Kidney (tissue), 14 donors: Measurements from ENCODE around the gene NOXO1. TPM values are rescaled to one million over a fixed set of nuclear protein-coding genes. Genes with fewer than 3 reads are reported as not detected.

Experiments used
- DNase-seq, 5 donors: peaks; one replicate each; pipeline ENCODE4 v3.0.0-alpha.2; 2013 to 2020
- FAIRE-seq: peaks from 2 replicates; lab custom pipeline; 2012; peaks lifted over from hg19 to GRCh38; lab: Jason Lieb, UNC
- H3K27ac ChIP-seq, 2 donors: one replicate each; pipeline ENCODE4 v1.7.0; 2013; ENCODE audit warnings: low read depth in 2 of 2, low read length in 2 of 2, inconsistent platforms in 1 of 2
- H3K27me3 ChIP-seq: one replicate; pipeline ENCODE4 v1.7.1; 2013; ENCODE audit warnings: low read length, inconsistent platforms; ENCODE audit not compliant: control insufficient read depth, insufficient read depth
- H3K36me3 ChIP-seq, 3 donors: one replicate each; pipeline versions ENCODE4 v1.7.0 to v1.7.1; 2013; ENCODE audit warnings: low read length in 3 of 3, control low read depth in 1 of 3, inconsistent platforms in 1 of 3; ENCODE audit not compliant: insufficient read depth in 3 of 3, control insufficient read depth in 2 of 3
- H3K4me1 ChIP-seq, 3 donors: one replicate each; pipeline versions ENCODE4 v1.7.0 to v1.7.1; 2013; ENCODE audit warnings: low read length in 3 of 3, inconsistent platforms in 1 of 3, low read depth in 1 of 3; ENCODE audit not compliant: control insufficient read depth in 2 of 3, insufficient read depth in 2 of 3
- H3K4me3 ChIP-seq, 3 donors: one replicate each; pipeline versions ENCODE4 v1.7.0 to v1.8.1; 2013; ENCODE audit warnings: low read length in 3 of 3, control low read depth in 1 of 3, inconsistent platforms in 1 of 3
- H3K9ac ChIP-seq, 3 donors: one replicate each; pipeline versions ENCODE4 v1.7.0 to v1.7.1; 2013; ENCODE audit warnings: low read length in 3 of 3, control low read depth in 1 of 3, inconsistent platforms in 1 of 3
- H3K9me3 ChIP-seq, 3 donors: one replicate each; pipeline versions ENCODE4 v1.7.0 to v1.7.1; 2013; ENCODE audit warnings: low read length in 3 of 3, control low read depth in 1 of 3, inconsistent platforms in 1 of 3; ENCODE audit not compliant: control insufficient read depth in 2 of 3, insufficient read depth in 1 of 3
- intact Hi-C: fragments of 100-400 bp; cut with DNase I; formaldehyde crosslinking; loops from one replicate; pipeline ENCODE4 v1.11.1; 2022
- polyA plus RNA-seq: library from polyadenylated mRNA; stranded (reverse); fragments of 350-450 nt; fragmentation: Illumina TruSeq; extraction: RNeasy Lipid Tissue Mini Kit (QIAGEN cat#74804); gene quantifications from one replicate; pipeline ENCODE4 v1.2.3, GENCODE V29; 2014; ENCODE audit warnings: low read depth, low replicate concordance; ENCODE audit not compliant: insufficient read depth
- total RNA-seq: library from RNA; stranded (reverse); fragmentation: NEBNext Ultra II Directional; extraction: Animal tissue kit (Norgen Biotek cat#: 25700); gene quantifications from one replicate; pipeline ENCODE4 v1.2.1, GENCODE V29; 2021
- TF ChIP-seq, protein P1 (sequence below): IDR thresholded peaks from 3 replicates; pipeline ENCODE4 v1.5.1; 2012; ENCODE audit warnings: mild to moderate bottlenecking, moderate library complexity, borderline replicate concordance; ENCODE audit not compliant: insufficient read depth; ENCODE audit errors: extremely low read depth
- donor health status: control.
- donor health status: control.
- donor health status: control.
- donor health status: control.
- donor health status: control.
- donor health status: DM: yes; HTN: yes; CAD: no.
- donor health status: Normal renal cell carcinoma (clear cell type).

Gene NOXO1
- total and polyA plus RNA-seq, 2 donors from 2014 or later: 0.57 to 0.58 TPM

DNA sequence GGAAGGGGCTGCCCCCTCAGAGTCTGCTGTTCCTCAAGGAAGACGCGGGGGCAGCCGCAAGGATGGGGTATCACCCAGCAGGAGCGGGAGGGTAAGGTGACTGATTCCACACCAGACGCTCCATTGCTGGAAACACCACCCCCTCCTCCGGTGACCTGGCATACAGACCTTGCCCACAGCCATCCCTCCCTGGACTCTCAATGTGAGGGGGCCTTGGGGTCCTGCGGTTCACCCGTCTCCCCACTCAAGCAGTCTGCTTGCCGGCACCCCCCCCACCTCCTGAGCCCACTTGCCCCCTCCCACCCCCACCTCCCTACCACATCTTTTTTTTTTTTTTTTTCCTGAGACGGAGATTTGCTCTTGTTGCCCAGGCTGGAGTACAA is 50.9 kb downstream of the NOXO1 start:
- H3K27me3 ChIP-seq: no peaks in the 10 kb centered on the region
- intact Hi-C loops: no loop called here
- FAIRE-seq: no peak
- no peak overlapping the region for H3K27ac ChIP-seq
- H3K4me1 ChIP-seq: no peaks in the 10 kb centered on the region
- no peak for DNase-seq
- no peaks in the 10 kb centered on the region for H3K9me3 ChIP-seq
- H3K9ac ChIP-seq: no peak overlapping the region
- TF ChIP-seq, protein P1, sequence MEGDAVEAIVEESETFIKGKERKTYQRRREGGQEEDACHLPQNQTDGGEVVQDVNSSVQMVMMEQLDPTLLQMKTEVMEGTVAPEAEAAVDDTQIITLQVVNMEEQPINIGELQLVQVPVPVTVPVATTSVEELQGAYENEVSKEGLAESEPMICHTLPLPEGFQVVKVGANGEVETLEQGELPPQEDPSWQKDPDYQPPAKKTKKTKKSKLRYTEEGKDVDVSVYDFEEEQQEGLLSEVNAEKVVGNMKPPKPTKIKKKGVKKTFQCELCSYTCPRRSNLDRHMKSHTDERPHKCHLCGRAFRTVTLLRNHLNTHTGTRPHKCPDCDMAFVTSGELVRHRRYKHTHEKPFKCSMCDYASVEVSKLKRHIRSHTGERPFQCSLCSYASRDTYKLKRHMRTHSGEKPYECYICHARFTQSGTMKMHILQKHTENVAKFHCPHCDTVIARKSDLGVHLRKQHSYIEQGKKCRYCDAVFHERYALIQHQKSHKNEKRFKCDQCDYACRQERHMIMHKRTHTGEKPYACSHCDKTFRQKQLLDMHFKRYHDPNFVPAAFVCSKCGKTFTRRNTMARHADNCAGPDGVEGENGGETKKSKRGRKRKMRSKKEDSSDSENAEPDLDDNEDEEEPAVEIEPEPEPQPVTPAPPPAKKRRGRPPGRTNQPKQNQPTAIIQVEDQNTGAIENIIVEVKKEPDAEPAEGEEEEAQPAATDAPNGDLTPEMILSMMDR: no peak
- H3K36me3 ChIP-seq: no peaks in the 10 kb centered on the region
- no peak overlapping the region for H3K4me3 ChIP-seq

DNA sequence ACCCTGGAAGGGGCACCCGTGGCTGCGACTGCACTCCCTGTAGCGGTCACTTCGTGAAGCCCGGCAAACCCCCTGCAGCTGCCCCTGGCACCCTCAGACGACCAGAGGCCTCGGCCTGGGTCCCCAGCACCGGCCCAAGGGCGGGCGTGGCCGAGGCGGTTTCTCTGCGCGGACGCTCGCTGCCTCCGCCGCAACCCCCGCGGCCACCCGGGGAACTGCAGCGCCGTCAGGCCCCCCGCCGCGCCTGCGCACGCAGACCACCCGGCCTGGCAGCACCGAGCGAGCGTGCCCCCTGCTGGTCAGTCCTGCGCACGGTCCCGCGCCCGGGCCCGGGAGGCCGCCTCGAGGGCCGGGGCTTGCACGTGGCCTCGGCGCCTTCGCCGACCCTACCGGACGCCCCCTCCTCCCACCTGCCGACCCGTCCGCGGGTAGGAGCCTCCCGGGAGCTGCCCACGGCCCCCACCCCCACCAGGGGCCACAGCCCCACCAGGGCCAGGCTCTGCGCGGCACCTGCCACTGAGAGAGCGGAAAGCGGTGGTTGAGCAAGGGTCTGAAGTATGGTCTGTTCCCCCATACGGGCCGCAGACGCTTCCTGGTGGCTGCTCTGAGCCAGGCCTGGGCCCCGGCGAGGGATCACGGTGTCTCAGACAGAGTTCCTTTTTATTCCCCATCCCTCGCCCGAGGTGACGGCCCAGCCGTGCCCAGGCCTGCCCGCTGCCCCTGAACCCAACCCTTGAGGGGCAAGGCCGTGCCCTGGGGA is 51.5 kb downstream of the NOXO1 start:
- Histone ChIP-seq H3K27me3 (no peaks in the 10 kb centered on the region), H3K4me3 (peak overlapping the region in 2 of 3 donors; percentile 24 to 53), H3K27ac (no peak overlapping the region), H3K36me3 (no peaks in the 10 kb centered on the region), H3K9me3 (no peaks in the 10 kb centered on the region), H3K9ac (no peak overlapping the region), H3K4me1 (no peaks in the 10 kb centered on the region)
- peak; percentile 91 to 96 (median 94) for DNase-seq
- no peak for FAIRE-seq
- TF ChIP-seq, protein P1: peak; percentile 99
- intact Hi-C loops: loop anchor here (10.0 kb wide), 1 partner anchor 75 kb away; no protein-coding TSS in a partner anchor

DNA sequence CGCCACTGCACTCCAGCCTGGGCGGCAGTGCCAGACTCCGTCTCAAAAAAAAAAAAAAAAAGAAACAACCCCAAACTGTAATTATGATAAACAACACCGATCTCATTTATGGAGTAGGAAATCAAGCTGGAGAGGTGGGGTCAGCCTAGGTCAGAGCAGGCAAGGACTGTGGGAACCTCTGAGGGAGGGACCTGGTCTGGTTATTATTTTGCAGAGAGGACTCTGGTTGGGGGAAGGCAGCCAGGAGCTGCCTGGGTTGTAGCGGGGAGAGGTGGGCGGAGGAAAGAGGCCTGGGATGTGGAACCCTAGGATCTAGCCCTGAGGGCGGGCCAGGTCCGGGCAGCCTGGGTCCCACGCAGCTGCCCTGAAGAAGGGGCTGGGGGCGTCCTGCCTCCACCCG is 52.2 kb downstream of the NOXO1 start:
- Histone ChIP-seq H3K36me3 (no peaks in the 10 kb centered on the region), H3K9me3 (no peaks in the 10 kb centered on the region), H3K27ac (no peak overlapping the region), H3K9ac (no peak overlapping the region), H3K4me1 (no peaks in the 10 kb centered on the region), H3K27me3 (no peaks in the 10 kb centered on the region), H3K4me3 (peak overlapping the region in 1 of 3 donors; percentile 53)
- DNase-seq: peak in 2 of 5 donors; percentile 54 to 77
- TF ChIP-seq, protein P1: no peak
- no peak for FAIRE-seq
- intact Hi-C loops: loop anchor here (10.0 kb wide), 1 partner anchor 74 kb away; no protein-coding TSS in a partner anchor

Other genes with a start within 250 kb of the NOXO1 start
Only the 30 nearest of the 31 such genes appear.
- gene NME3, start 209.9 kb downstream of the NOXO1 start, total RNA-seq: 70.8 TPM
- gene NME3, start 209.9 kb downstream of the NOXO1 start, polyA plus RNA-seq: 123 TPM
- gene EME2, start 208.7 kb downstream of the NOXO1 start, total RNA-seq: 23.8 TPM
- gene EME2, start 208.7 kb downstream of the NOXO1 start, polyA plus RNA-seq: 5.1 TPM
- gene MRPS34, start 208.3 kb downstream of the NOXO1 start, total RNA-seq: 61.7 TPM
- 187 TPM for gene MRPS34, start 208.3 kb downstream of the NOXO1 start, polyA plus RNA-seq
- 57.7 TPM for gene SPSB3, start 198.9 kb downstream of the NOXO1 start, total RNA-seq
- 55.1 TPM for gene SPSB3, start 198.9 kb downstream of the NOXO1 start, polyA plus RNA-seq
- 42.8 TPM for gene NUBP2, start 198.5 kb downstream of the NOXO1 start, total RNA-seq
- gene NUBP2, start 198.5 kb downstream of the NOXO1 start, polyA plus RNA-seq: 71.1 TPM
- 1.4 TPM for gene IGFALS, start 187.8 kb downstream of the NOXO1 start, total RNA-seq
- gene IGFALS, start 187.8 kb downstream of the NOXO1 start, polyA plus RNA-seq: 2.9 TPM
- gene HAGH, start 154.6 kb downstream of the NOXO1 start, total RNA-seq: 48.1 TPM
- gene HAGH, start 154.6 kb downstream of the NOXO1 start, polyA plus RNA-seq: 258 TPM
- gene FAHD1, start 154.3 kb downstream of the NOXO1 start, total RNA-seq: 36.4 TPM
- 108 TPM for gene FAHD1, start 154.3 kb downstream of the NOXO1 start, polyA plus RNA-seq
- 0.16 TPM for gene MEIOB, start 109.3 kb downstream of the NOXO1 start, total RNA-seq
- 1.4 TPM for gene MEIOB, start 109.3 kb downstream of the NOXO1 start, polyA plus RNA-seq
- 0.19 TPM for gene HS3ST6, start 63.1 kb downstream of the NOXO1 start, total RNA-seq
- 0.73 TPM for gene HS3ST6, start 63.1 kb downstream of the NOXO1 start, polyA plus RNA-seq
- gene MSRB1, start 38.3 kb downstream of the NOXO1 start, total RNA-seq: 32.0 TPM
- 189 TPM for gene MSRB1, start 38.3 kb downstream of the NOXO1 start, polyA plus RNA-seq
- gene RPL3L, start 26.8 kb downstream of the NOXO1 start, total RNA-seq: not detected
- not detected for gene RPL3L, start 26.8 kb downstream of the NOXO1 start, polyA plus RNA-seq
- 123 TPM for gene NDUFB10, start 21.9 kb downstream of the NOXO1 start, total RNA-seq
- 432 TPM for gene NDUFB10, start 21.9 kb downstream of the NOXO1 start, polyA plus RNA-seq
- gene RPS2, start 16.6 kb downstream of the NOXO1 start, total RNA-seq: 1,550 TPM
- gene RPS2, start 16.6 kb downstream of the NOXO1 start, polyA plus RNA-seq: 2,018 TPM
- gene RNF151, start 14.6 kb downstream of the NOXO1 start, total RNA-seq: not detected
- gene RNF151, start 14.6 kb downstream of the NOXO1 start, polyA plus RNA-seq: not detected
- 33.3 TPM for gene TBL3, start 9.4 kb downstream of the NOXO1 start, total RNA-seq
- gene TBL3, start 9.4 kb downstream of the NOXO1 start, polyA plus RNA-seq: 38.5 TPM
- gene GFER, start 2.7 kb upstream of the NOXO1 start, total RNA-seq: 25.0 TPM
- gene GFER, start 2.7 kb upstream of the NOXO1 start, polyA plus RNA-seq: 45.6 TPM
- 2.2 TPM for gene SYNGR3, start 8.5 kb upstream of the NOXO1 start, total RNA-seq
- gene SYNGR3, start 8.5 kb upstream of the NOXO1 start, polyA plus RNA-seq: 4.6 TPM
- gene ZNF598, start 28.4 kb upstream of the NOXO1 start, total RNA-seq: 34.9 TPM
- gene ZNF598, start 28.4 kb upstream of the NOXO1 start, polyA plus RNA-seq: 14.3 TPM
- not detected for gene NPW, start 38.3 kb upstream of the NOXO1 start, total RNA-seq
- gene NPW, start 38.3 kb upstream of the NOXO1 start, polyA plus RNA-seq: not detected
- 238 TPM for gene NHERF2, start 45.4 kb upstream of the NOXO1 start, total RNA-seq
- gene NHERF2, start 45.4 kb upstream of the NOXO1 start, polyA plus RNA-seq: 405 TPM
- 15.3 TPM for gene NTHL1, start 66.4 kb upstream of the NOXO1 start, total RNA-seq
- 36.0 TPM for gene NTHL1, start 66.4 kb upstream of the NOXO1 start, polyA plus RNA-seq
- gene TSC2, start 66.5 kb upstream of the NOXO1 start, total RNA-seq: 151 TPM
- 40.0 TPM for gene TSC2, start 66.5 kb upstream of the NOXO1 start, polyA plus RNA-seq
- gene PKD1, start 154.4 kb upstream of the NOXO1 start, total RNA-seq: 88.3 TPM
- gene PKD1, start 154.4 kb upstream of the NOXO1 start, polyA plus RNA-seq: 16.2 TPM
- gene RAB26, start 167.2 kb upstream of the NOXO1 start, total RNA-seq: 1.5 TPM
- 3.0 TPM for gene RAB26, start 167.2 kb upstream of the NOXO1 start, polyA plus RNA-seq
- gene TRAF7, start 174.3 kb upstream of the NOXO1 start, total RNA-seq: 66.8 TPM
- 26.1 TPM for gene TRAF7, start 174.3 kb upstream of the NOXO1 start, polyA plus RNA-seq
- 0.66 TPM for gene CASKIN1, start 215.1 kb upstream of the NOXO1 start, total RNA-seq
- gene CASKIN1, start 215.1 kb upstream of the NOXO1 start, polyA plus RNA-seq: 0.30 TPM
- 34.0 TPM for gene MLST8, start 224.0 kb upstream of the NOXO1 start, total RNA-seq
- gene MLST8, start 224.0 kb upstream of the NOXO1 start, polyA plus RNA-seq: 63.3 TPM
- gene BRICD5, start 229.4 kb upstream of the NOXO1 start, total RNA-seq: 7.2 TPM
- 8.2 TPM for gene BRICD5, start 229.4 kb upstream of the NOXO1 start, polyA plus RNA-seq
- 13.5 TPM for gene PGP, start 233.4 kb upstream of the NOXO1 start, total RNA-seq
- 21.2 TPM for gene PGP, start 233.4 kb upstream of the NOXO1 start, polyA plus RNA-seq